Brain microvascular endothelial cell (primary cell): ENCODE measurements around the gene TRIM22.
"Not testable (repeated sequence)": the region's sequence is repeated elsewhere in the genome, so short reads cannot be mapped to it uniquely, and the experiment has no call there.

Source experiments
- DNase-seq: peaks from one replicate; pipeline ENCODE4 v3.0.0-alpha.2; 2020
- H3K27ac ChIP-seq: fragments of 250-450 bp; sonication (Bioruptor Pico); 2 replicates; pipeline ENCODE4 v1.5.1; 2020; ENCODE audit warnings: mild to moderate bottlenecking, moderate library complexity
- H3K27me3 ChIP-seq: fragments of 250-450 bp; sonication (Bioruptor Pico); replicated peaks from 2 replicates; pipeline ENCODE4 v1.5.1; 2020; ENCODE audit warnings: mild to moderate bottlenecking
- H3K36me3 ChIP-seq: fragments of 250-450 bp; sonication (Bioruptor Pico); replicated peaks from 2 replicates; pipeline ENCODE4 v1.5.1; 2020; ENCODE audit warnings: mild to moderate bottlenecking
- H3K4me3 ChIP-seq: 2 replicates; pipeline ENCODE4 v1.5.1; 2011; ENCODE audit warnings: low read depth, mild to moderate bottlenecking, control low read depth, low read length, moderate library complexity
- CTCF ChIP-seq: IDR thresholded peaks from 2 replicates; pipeline ENCODE4 v1.5.1; 2011; ENCODE audit warnings: low read depth, mild to moderate bottlenecking, moderate library complexity, low read length, control low read depth, inconsistent platforms; ENCODE audit errors: missing control alignments
- in situ Hi-C: cut with HindIII; loops from 2 replicates; pipeline ENCODE4 v1.10.0; 2017; ENCODE audit warnings: low sequenced_read_pairs, low pct_ligation_motif_present

TRIM22 gene

GRCh38 chr11:5686426-5686825, 3.2 kb upstream of the TRIM22 start:
- Histone ChIP-seq H3K36me3 (no peaks in the 10 kb centered on the region), H3K4me3 (no peak overlapping the region), H3K27ac (no peak overlapping the region), H3K27me3 (no peaks in the 10 kb centered on the region)
- in situ Hi-C loops, result loop anchor here (25.0 kb wide), 1 partner anchor 99 kb away; the partner anchor contains the start of genes OR52B6 and TRIM6
- TF ChIP-seq CTCF, result no peak
- DNase-seq, result no peak

- Histone ChIP-seq H3K27me3 (no peaks in the 10 kb centered on the region), H3K36me3 (no peaks in the 10 kb centered on the region), H3K4me3 (no peak overlapping the region), H3K27ac (no peak overlapping the region)
- no peak for TF ChIP-seq CTCF
- in situ Hi-C loops, result loop anchor here (25.0 kb wide), 1 partner anchor 101 kb away; the partner anchor contains the start of genes OR52B6 and TRIM6
- DNase-seq, result no peak
These were observed 1.1 kb upstream of the TRIM22 start for GRCh38 chr11:5688482-5688881.

GRCh38 chr11:5690216-5690615, 626 bp downstream of the TRIM22 start:
- no peak for TF ChIP-seq CTCF
- Histone ChIP-seq H3K27ac (peak overlapping the region; percentile 79), H3K4me3 (peak overlapping the region; percentile 26), H3K36me3 (no peaks in the 10 kb centered on the region), H3K27me3 (no peaks in the 10 kb centered on the region)
- peak; percentile 29 for DNase-seq
- in situ Hi-C loops, result loop anchor here (25.0 kb wide), 1 partner anchor 103 kb away; the partner anchor contains the start of genes OR52B6 and TRIM6

GRCh38 chr11:5690736-5691135, 1.1 kb downstream of the TRIM22 start:
- Histone ChIP-seq H3K27me3 (no peaks in the 10 kb centered on the region), H3K4me3 (peak overlapping the region; percentile 26), H3K36me3 (no peaks in the 10 kb centered on the region), H3K27ac (peak overlapping the region; percentile 79)
- in situ Hi-C loops, result loop anchor here (25.0 kb wide), 1 partner anchor 103 kb away; the partner anchor contains the start of genes OR52B6 and TRIM6
- DNase-seq, result no peak
- no peak for TF ChIP-seq CTCF

GRCh38 chr11:5691238-5691963, 1.8 kb downstream of the TRIM22 start:
- in situ Hi-C loops, result loop anchor here (25.0 kb wide), 1 partner anchor 104 kb away; the partner anchor contains the start of genes OR52B6 and TRIM6
- H3K27ac ChIP-seq, H3K27me3 ChIP-seq, H3K4me3 ChIP-seq, H3K36me3 ChIP-seq, DNase-seq: not testable (repeated sequence)

- DNase-seq, result no peak
- H3K27ac ChIP-seq, result no peak overlapping the region
- in situ Hi-C loops, result loop anchor here (25.0 kb wide), 1 partner anchor 105 kb away; the partner anchor contains the start of genes OR52B6 and TRIM6
- H3K4me3 ChIP-seq, result no peak overlapping the region
- no peak for TF ChIP-seq CTCF
- peaks cover 10% of the 10 kb centered on the region for H3K36me3 ChIP-seq
- no peaks in the 10 kb centered on the region for H3K27me3 ChIP-seq
These were observed 2.4 kb downstream of the TRIM22 start for GRCh38 chr11:5691964-5692361.
